Large intestine (tissue), 3 donors: ENCODE results near the gene ZBTB7A. TPM values are rescaled to one million over a fixed set of nuclear protein-coding genes. Genes with fewer than 3 reads are reported as not detected.

Experiments used
- DNase-seq, 2 donors: peaks; one replicate each; pipeline versions ENCODE4 v3.0.0 to v3.0.0-alpha.2; 2013
- H3K27ac ChIP-seq: one replicate; pipeline ENCODE4 v1.5.1; 2013; ENCODE audit warnings: low read length
- H3K27me3 ChIP-seq: 2 replicates; pipeline ENCODE4 v1.6.1; 2013; ENCODE audit warnings: low read length; ENCODE audit not compliant: control insufficient read depth, insufficient read depth
- H3K36me3 ChIP-seq: 2 replicates; pipeline ENCODE4 v1.6.1; 2013; ENCODE audit warnings: low read length; ENCODE audit not compliant: control insufficient read depth, insufficient read depth
- H3K4me1 ChIP-seq: one replicate; pipeline ENCODE4 v1.6.1; 2013; ENCODE audit warnings: low read length; ENCODE audit not compliant: control insufficient read depth, insufficient read depth
- H3K4me3 ChIP-seq: one replicate; pipeline ENCODE4 v1.5.1; 2013; ENCODE audit warnings: low read length
- H3K9me3 ChIP-seq: one replicate; pipeline ENCODE4 v1.6.1; 2013; ENCODE audit warnings: mild to moderate bottlenecking, low read depth, low read length, moderate library complexity; ENCODE audit not compliant: control insufficient read depth
- WGBS: methylation state at CpG from one replicate; pipeline ENCODE4 v1.1.5; 2013; ENCODE audit warnings: low lambda C conversion rate; ENCODE audit not compliant: insufficient coverage; 5-methylcytosine and 5-hydroxymethylcytosine counted together
- polyA plus RNA-seq: library from polyadenylated mRNA; unstranded; fragments of 120-200 nt; gene quantifications from one replicate; pipeline ENCODE4 v1.2.1, GENCODE V29; 2013

ZBTB7A gene
- polyA plus RNA-seq, 1 donor, result 34.1 TPM

GRCh38 chr19:4094761-4095487 is 28.2 kb upstream of the ZBTB7A start:
- Histone ChIP-seq H3K27ac (no peak overlapping the region), H3K36me3 (peaks cover 81% of the 10 kb centered on the region), H3K4me1 (no peaks in the 10 kb centered on the region), H3K4me3 (no peak overlapping the region), H3K9me3 (peaks cover 14% of the 10 kb centered on the region), H3K27me3 (no peaks in the 10 kb centered on the region)
- WGBS, result no CpG with 5 or more reads among the region's 35 CpGs
- DNase-seq, result no peak

GRCh38 chr19:4094291-4094690 is 27.6 kb upstream of the ZBTB7A start:
- Histone ChIP-seq H3K36me3 (peaks cover 83% of the 10 kb centered on the region), H3K4me3 (no peak overlapping the region), H3K27ac (no peak overlapping the region), H3K9me3 (peaks cover 14% of the 10 kb centered on the region), H3K4me1 (no peaks in the 10 kb centered on the region), H3K27me3 (no peaks in the 10 kb centered on the region)
- no CpG with 5 or more reads among the region's 19 CpGs for WGBS
- no peak for DNase-seq

DNA sequence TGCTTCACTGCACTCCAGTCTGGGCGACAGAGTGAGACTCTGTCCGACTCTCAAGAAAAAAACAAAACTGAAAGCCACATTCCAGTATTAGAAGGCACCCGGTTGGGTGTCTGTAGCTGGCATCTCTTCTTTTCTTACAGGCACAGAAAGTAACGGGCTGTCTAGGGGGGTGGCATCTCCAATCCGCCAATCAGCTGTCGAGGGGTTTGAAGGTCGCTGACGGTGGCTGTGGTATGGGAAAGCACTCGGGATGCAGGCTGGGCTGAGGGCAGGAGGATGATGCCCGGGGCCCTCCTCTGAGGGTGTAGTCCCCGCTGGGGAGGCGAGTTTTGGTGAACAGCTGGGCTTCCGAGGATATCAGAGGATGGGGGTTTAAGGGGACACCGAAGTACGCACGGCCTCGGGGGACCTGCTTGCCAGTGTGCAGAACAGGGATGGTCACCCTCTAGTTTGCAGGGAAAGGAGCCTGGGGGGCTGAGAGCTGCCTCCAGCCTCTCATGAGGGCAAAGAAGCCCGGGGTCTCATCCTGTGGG is 27.0 kb upstream of the ZBTB7A start:
- no peak for DNase-seq
- no peak overlapping the region for H3K4me3 ChIP-seq
- H3K4me1 ChIP-seq, result no peaks in the 10 kb centered on the region
- no peaks in the 10 kb centered on the region for H3K27me3 ChIP-seq
- no CpG with 5 or more reads among the region's 18 CpGs for WGBS
- peaks cover 14% of the 10 kb centered on the region for H3K9me3 ChIP-seq
- H3K36me3 ChIP-seq, result peaks cover 80% of the 10 kb centered on the region
- H3K27ac ChIP-seq, result no peak overlapping the region

DNA sequence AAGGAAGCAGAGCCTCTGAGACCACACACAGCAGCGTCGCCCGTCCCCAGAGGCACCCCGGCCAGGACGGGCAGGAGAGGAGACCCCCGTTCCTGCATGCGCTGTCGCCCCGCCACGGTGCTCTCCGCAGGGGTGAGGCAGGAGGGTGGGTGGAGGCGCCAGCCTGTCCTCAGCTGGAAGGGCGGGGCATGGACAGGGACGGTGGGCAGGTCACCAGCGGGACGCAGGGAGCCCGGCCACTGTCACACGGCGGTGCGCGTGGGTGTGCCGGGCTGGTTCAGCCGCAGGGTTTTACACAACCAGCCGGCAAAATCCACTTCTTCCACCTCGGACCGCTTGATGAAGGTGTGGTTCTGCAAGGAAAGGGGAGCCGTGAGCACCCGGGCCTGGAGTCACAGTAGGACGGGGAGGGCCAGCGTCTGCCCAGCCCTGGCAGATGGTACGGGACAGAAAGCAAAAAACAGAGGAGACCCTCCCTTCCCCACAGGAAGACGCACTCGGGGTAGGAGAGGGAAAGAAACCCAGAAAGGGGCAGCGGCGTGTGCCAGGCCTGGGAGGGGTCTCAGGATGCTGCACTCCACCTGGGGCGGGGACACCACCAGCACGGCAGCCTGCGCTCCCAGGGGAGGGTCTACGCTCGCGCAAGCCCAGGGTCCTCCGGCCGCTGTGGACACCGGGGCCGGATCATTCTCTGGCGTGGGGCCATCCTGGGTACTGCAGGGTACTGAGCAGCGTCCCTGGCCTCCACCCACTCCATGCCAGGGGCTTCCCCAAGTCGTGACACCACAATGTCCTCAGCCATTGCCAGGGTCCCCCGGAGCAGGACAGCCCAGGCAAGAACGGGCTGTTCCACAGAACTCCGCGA is 23.9 kb upstream of the ZBTB7A start:
- H3K36me3 ChIP-seq, result peaks cover 57% of the 10 kb centered on the region
- H3K4me3 ChIP-seq, result no peak overlapping the region
- no peak for DNase-seq
- no peak overlapping the region for H3K27ac ChIP-seq
- H3K9me3 ChIP-seq, result peaks cover 9% of the 10 kb centered on the region
- H3K27me3 ChIP-seq, result no peaks in the 10 kb centered on the region
- peaks cover 10% of the 10 kb centered on the region for H3K4me1 ChIP-seq
- no CpG with 5 or more reads among the region's 52 CpGs for WGBS

GRCh38 chr19:4089946-4090345 is 23.2 kb upstream of the ZBTB7A start:
- peaks cover 4% of the 10 kb centered on the region for H3K9me3 ChIP-seq
- H3K4me1 ChIP-seq, result peaks cover 10% of the 10 kb centered on the region
- no peak overlapping the region for H3K4me3 ChIP-seq
- no peak for DNase-seq
- no peak overlapping the region for H3K27ac ChIP-seq
- no CpG with 5 or more reads among the region's 22 CpGs for WGBS
- H3K27me3 ChIP-seq, result no peaks in the 10 kb centered on the region
- peaks cover 51% of the 10 kb centered on the region for H3K36me3 ChIP-seq

GRCh38 chr19:4089400-4089908 is 22.8 kb upstream of the ZBTB7A start:
- Histone ChIP-seq H3K4me3 (no peak overlapping the region), H3K4me1 (peaks cover 11% of the 10 kb centered on the region), H3K27me3 (no peaks in the 10 kb centered on the region), H3K36me3 (peaks cover 46% of the 10 kb centered on the region), H3K27ac (no peak overlapping the region), H3K9me3 (peaks cover 3% of the 10 kb centered on the region)
- no CpG with 5 or more reads among the region's 26 CpGs for WGBS
- no peak for DNase-seq

- H3K4me1 ChIP-seq, result peaks cover 16% of the 10 kb centered on the region
- H3K27me3 ChIP-seq, result no peaks in the 10 kb centered on the region
- peaks cover 41% of the 10 kb centered on the region for H3K36me3 ChIP-seq
- WGBS, result no CpG with 5 or more reads among the region's 2 CpGs
- H3K27ac ChIP-seq, result no peak overlapping the region
- DNase-seq, result no peak
- peaks cover 3% of the 10 kb centered on the region for H3K9me3 ChIP-seq
- H3K4me3 ChIP-seq, result no peak overlapping the region
Observed at GRCh38 chr19:4088975-4089374, 22.3 kb upstream of the ZBTB7A start.

DNA sequence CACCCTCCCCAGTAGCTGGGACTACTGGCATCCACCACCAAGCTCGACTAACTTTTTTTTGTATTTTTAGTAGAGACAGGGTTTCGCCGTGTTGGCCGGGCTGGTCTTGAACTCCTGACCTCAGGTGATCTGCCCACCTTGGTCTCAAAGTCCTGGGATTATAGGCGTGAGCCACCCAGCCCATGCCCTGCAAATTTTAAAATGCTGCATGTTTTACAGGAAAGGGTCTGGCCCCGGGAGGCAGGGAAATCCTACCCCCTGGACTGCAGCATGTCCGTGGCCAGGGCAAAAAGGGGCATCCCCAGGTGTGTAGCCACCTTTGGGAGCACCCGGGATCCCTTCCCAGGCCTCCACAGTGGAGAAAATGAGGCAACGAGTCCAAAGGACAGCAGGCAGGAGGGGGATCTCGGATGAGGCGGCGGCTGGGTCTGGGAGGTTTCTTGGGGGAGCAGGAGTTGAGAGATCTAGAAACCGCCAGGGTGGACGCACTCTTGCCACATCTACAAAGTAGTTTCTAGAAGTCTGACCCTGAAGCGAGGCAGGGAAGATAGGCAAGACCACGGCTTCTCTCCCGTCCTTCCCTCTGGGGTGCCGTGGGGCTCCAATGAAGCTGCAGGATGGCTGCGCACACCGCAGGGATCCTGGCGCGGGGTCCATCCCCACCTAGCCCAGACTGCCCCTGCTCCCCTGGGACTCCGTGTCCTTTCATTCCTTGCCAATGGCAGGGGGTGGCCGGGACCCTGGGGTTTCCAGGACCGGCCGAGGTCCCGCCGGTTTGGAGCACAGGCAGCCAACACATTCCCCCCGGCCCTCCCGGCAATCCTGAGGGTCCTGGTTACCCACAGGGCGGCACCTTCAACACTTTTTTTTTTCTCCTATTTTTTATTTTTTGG is 21.3 kb upstream of the ZBTB7A start:
- WGBS, result no CpG with 5 or more reads among the region's 31 CpGs
- peaks cover 21% of the 10 kb centered on the region for H3K4me1 ChIP-seq
- no peak overlapping the region for H3K4me3 ChIP-seq
- peak in 1 of 2 donors; percentile 27 for DNase-seq
- H3K36me3 ChIP-seq, result peaks cover 32% of the 10 kb centered on the region
- peaks cover 3% of the 10 kb centered on the region for H3K9me3 ChIP-seq
- H3K27me3 ChIP-seq, result no peaks in the 10 kb centered on the region
- H3K27ac ChIP-seq, result no peak overlapping the region

- Histone ChIP-seq H3K4me3 (no peak overlapping the region), H3K4me1 (peaks cover 21% of the 10 kb centered on the region), H3K36me3 (peaks cover 21% of the 10 kb centered on the region), H3K27me3 (no peaks in the 10 kb centered on the region), H3K27ac (peak overlapping the region; percentile 10), H3K9me3 (peaks cover 7% of the 10 kb centered on the region)
- WGBS, result no CpG with 5 or more reads among the region's 17 CpGs
- peak in 1 of 2 donors; percentile 59 for DNase-seq
Observed at GRCh38 chr19:4086411-4086867, 19.7 kb upstream of the ZBTB7A start.
